ENCODE data around the gene PHTF2. TPM values are rescaled to one million over a fixed set of nuclear protein-coding genes. Genes with fewer than 3 reads are reported as not detected.
"Not testable (repeated sequence)": the region's sequence is repeated elsewhere in the genome, so short reads cannot be mapped to it uniquely, and the experiment has no call there.

Gene PHTF2
- total RNA-seq (2014; rRNA removed; shearing (Covaris generic); ENCODE audit: low replicate concordance) = 5.0 and 5.7 TPM in 2 replicates

DNA sequence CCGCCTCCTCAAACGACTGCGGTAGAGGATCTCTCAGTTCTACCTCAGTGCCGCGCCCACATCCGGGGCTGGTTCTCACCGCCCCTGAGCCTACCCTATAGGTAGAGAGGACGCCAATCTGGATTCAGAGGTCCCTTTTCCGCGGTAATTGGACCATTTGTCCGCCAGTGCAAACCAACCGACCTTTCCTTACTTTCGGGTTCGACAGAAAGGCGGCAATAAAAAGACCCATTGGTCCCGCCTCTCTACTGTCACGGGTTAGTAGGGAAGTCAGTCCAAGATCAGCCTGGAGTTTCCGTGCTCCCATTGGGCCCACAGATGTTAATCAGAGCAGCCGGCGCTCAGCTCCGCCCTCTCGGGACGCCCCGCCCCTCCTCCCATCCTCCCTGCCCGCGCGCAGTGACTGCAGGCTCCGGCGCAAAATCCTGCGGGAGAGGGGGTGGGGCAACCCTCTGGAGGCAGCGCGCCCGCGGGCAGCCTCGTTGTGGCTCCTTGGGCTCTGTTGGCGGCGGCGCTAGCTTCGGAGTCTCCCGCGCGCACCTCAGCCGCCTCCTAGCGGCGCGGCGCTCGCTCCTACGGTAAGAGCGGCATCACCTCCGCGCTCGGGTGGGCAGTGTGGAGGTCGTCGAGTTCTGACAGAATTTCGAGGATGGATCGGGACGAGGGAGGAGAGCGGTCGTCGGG lies at the start of gene PHTF2, which contains the start of gene TMEM60:
TSS of gene PHTF2 (plus strand) at position 380 of the 684 bp plus-strand sequence.
TSS of gene TMEM60 (minus strand) at position 41 of the 684 bp plus-strand sequence. CDS start 4,061 bp downstream, outside the sequence.
- Histone ChIP-seq H3K27me3 (no peaks in the 10 kb centered on the region), H3K36me3 (peaks cover 3% of the 10 kb centered on the region; the same call in 1 of the 2 replicates), H3K9me3 (no peaks in the 10 kb centered on the region), H3K4me3 (peak within 1 kb of the TSS; percentile 91)
- DNase-seq = peak; percentile 94

DNA sequence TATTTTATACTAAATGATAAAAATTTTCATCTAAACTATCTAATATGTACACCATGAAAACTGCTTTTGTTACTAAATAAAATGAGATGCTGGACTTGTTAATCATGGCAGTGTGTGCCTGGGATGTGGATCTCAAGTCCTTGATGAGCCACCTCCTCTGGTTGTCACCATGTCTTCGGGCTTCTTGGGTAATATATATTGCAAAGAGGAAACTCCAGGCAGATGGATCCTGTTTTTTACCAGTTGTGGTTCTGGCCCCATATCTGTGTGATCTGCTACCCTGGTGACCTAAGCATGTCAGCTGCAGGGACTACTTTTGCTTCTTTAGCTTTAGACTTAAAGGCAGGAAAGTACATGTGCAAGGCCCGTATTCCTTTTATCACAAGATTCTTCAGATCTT lies 46.6 kb upstream of the PHTF2 start:
- DNase-seq = no peak
- H3K27me3 ChIP-seq = no peaks in the 10 kb centered on the region
- H3K4me3 ChIP-seq = no peak overlapping the region
- no peaks in the 10 kb centered on the region; the same call in 1 of the 2 replicates for H3K36me3 ChIP-seq
- no peaks in the 10 kb centered on the region for H3K9me3 ChIP-seq

DNA sequence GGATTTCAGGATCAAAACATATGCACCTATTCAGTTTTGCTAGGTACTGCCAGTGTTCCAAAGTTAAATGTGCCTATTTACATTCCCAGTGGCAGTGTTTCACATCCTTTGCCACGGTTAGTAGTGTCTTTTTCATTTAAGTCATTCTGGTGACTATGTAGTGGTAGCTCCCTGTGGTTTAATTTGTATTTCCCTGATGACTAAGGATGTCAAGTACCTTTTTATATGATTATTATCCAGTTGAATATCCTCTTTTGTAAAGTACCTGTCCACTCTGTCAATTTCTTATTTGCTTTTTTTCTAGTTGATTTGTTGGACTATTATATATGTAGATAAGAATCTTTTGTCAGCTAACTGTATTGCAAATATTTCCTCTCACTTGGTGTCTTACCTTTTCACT lies 45.4 kb upstream of the PHTF2 start:
- H3K9me3 ChIP-seq = no peaks in the 10 kb centered on the region
- no peak overlapping the region for H3K4me3 ChIP-seq
- no peaks in the 10 kb centered on the region; the same call in 1 of the 2 replicates for H3K36me3 ChIP-seq
- no peaks in the 10 kb centered on the region for H3K27me3 ChIP-seq
- DNase-seq = no peak

DNA sequence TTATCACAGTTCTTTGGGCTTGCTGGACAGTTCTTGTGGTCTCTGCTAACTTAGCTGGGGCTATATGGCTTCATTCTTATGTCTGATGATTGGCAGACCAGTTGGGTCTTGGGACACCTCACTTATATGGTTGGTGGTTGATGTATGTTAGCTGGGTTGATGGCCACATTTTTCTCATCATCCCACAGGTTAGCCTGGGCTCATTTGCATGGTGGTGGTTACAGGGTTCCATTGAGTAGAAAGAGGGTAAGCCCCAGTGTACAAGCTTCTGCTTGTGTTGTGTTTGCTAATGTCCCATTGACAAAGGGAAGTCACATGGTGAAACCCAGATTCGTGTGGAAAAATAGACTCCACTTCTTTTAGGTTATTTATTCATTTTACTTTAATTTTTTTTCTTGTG lies 41.0 kb upstream of the PHTF2 start:
- no peak overlapping the region for H3K4me3 ChIP-seq
- H3K9me3 ChIP-seq = no peaks in the 10 kb centered on the region
- no peaks in the 10 kb centered on the region for H3K36me3 ChIP-seq
- H3K27me3 ChIP-seq = no peaks in the 10 kb centered on the region
- DNase-seq = no peak

DNA sequence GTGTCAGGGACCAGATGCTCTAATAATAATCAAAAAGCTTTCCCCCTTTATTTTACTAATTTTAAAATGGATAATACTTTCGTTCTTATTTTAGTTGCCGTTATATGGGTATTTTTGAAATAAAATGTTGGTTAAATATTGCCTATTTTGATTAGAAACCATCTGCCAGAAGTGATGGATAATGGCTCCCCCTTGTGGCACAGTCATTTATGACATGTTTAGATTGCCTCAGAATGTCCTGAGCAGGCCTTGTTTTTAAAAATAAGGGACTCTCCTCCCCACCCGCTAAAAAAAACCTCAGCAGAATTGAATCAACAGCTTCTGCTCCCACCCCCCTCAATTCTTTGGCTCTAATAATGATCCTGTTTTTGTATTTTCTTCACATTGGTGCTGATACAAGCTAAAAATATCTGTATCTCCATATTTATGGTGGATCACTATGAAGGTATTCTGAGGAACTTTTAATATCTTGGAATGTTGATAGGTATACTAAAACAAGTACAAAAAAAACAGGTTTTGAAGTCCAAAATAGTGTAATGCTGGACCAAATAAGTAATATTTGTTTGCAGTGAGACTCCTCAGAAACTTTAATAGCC lies 39.2 kb upstream of the PHTF2 start:
- H3K27me3 ChIP-seq = no peaks in the 10 kb centered on the region
- no peak overlapping the region for H3K4me3 ChIP-seq
- H3K36me3 ChIP-seq = no peaks in the 10 kb centered on the region
- DNase-seq = peak; percentile 16
- no peaks in the 10 kb centered on the region for H3K9me3 ChIP-seq

DNA sequence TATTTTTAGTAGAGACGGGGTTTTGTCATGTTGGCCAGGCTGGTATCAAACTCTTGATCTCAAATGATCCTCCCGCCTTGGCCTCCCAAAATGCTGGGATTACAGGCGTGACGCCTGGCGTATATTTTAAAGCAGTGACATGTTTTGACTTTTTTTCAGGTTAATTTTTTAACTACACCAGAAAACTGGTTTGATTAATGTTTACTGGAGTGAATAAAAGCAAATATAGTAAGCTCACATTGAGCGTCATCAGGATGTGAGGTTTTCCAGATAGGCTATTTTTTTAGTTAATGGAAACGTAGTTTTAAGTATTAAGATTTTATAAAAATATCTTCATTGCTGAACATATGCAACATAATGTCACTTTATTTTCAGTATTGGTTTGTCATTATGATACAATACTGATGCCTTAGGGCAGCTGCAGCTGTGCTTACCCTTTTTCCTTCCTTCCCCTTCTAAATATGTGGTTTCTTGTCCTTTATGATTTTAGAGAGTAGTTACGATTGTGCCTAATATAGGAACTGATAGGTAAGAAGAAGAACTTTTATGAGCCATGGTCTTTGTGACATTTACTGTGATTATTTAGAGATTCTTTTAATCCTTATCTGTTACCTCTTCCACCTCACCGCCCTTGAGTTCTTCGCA lies 37.6 kb upstream of the PHTF2 start:
- no peaks in the 10 kb centered on the region for H3K36me3 ChIP-seq

DNA sequence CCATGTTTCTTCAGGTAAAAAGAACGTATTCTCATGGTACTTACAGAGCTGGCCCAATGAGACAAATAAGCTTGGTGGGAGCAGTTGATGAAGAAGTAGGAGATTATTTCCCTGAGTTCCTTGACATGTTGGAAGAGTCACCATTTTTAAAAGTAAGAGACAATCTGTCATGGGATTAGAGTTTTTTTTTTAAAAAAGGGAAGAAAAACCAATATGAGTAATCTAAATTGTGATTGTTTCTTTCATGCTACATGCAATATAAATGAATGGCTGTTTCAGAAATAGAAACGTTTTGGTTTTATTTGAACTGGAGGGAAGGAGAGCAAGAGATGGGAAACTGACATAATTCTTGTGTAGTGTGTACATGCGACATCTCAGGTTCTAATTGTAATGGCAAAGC lies 33.1 kb upstream of the PHTF2 start:
- no peak overlapping the region for H3K4me3 ChIP-seq
- H3K36me3 ChIP-seq = no peaks in the 10 kb centered on the region; the same call in 1 of the 2 replicates
- H3K27me3 ChIP-seq = no peaks in the 10 kb centered on the region
- DNase-seq = no peak
- no peaks in the 10 kb centered on the region for H3K9me3 ChIP-seq

More for the DNA sequence above, 37.6 kb upstream of the PHTF2 start:
- Histone ChIP-seq H3K9me3 (no peaks in the 10 kb centered on the region), H3K4me3 (no peak overlapping the region), H3K27me3 (no peaks in the 10 kb centered on the region)
- DNase-seq = no peak

DNA sequence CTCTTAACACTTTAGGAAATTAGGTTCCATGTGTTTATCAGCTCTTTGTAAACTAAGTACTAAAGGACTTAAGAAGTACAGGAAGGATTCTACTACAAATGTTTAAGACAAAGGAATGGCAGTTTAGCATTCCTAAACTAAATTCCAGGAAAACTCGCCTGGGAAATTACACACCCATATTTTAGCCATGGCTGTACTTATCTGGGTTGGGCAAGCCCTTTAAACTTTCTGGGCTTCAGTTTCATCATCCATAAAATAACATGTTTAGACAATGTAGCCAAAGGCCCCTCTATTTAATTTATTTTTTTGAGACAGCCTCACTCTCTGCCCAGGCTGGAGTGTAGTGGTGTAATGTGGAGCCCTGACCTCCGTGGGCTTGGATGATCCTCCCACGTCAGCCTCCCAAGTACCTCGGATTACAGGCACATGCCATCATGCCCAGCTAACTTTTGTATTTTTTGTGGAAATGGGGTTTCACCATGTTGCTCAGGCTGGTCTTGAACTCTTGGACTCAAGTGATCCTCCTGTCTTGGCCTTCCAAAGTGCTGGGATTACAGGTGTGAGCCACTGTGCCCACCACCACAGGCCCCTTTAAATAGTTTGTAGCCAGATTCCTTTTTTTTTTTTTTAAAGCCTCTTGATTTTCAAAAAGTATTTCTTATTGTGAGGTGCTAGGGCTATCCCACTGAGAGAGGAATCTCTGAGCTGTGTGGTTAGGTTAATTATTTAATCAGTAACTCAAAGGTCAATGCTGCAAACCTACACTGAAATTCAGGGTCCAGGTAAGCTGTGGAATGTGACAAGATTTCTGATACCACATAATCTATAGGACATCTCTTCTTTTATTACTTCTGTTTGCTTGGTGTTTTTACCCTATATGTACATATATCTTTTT lies 32.4 kb upstream of the PHTF2 start:
- DNase-seq = no peak
- no peaks in the 10 kb centered on the region for H3K27me3 ChIP-seq
- H3K4me3 ChIP-seq = no peak overlapping the region
- H3K36me3 ChIP-seq = no peaks in the 10 kb centered on the region; the same call in 1 of the 2 replicates
- no peaks in the 10 kb centered on the region for H3K9me3 ChIP-seq

DNA sequence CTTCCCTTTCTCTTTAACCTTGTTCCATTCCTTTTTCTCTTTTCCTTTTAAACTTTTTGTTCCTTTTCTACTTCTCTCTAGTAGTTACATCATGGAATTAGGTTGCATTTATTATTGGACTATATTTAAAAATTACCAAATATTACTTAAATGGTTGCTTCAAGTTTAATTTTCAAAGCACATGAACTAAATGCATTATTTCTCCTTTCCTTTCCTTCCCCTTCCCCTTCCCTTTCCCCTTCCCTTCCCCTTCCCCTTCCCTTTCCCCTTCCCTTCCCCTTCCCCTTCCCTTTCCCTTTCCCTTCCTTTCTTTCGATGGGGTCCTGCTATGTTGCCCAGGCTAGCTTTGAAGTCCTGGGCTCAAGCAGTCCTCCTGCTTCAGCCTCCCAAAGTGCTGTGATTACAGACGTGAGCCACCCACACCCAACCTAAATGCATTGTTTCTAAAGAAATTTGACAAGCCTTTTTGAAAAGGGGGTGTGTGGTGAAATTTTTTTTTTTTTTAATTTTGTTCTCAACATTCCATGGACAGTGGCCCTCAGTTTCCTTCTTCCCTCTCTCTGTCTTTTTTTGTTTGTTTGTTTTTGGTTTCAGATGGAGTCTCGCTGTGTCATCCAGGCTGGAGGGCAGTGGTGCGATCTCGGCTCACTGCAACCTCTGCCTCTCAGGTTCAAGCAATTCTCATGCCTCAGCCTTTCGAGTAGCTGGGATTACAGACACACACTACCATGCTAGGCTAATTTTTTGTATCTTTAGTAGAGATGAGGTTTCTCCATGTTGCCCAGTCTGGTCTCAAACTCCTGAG lies 31.6 kb upstream of the PHTF2 start:
- no peak for DNase-seq
- Histone ChIP-seq H3K9me3 (no peaks in the 10 kb centered on the region), H3K27me3 (no peaks in the 10 kb centered on the region), H3K36me3 (no peaks in the 10 kb centered on the region; the same call in 1 of the 2 replicates), H3K4me3 (no peak overlapping the region)

DNA sequence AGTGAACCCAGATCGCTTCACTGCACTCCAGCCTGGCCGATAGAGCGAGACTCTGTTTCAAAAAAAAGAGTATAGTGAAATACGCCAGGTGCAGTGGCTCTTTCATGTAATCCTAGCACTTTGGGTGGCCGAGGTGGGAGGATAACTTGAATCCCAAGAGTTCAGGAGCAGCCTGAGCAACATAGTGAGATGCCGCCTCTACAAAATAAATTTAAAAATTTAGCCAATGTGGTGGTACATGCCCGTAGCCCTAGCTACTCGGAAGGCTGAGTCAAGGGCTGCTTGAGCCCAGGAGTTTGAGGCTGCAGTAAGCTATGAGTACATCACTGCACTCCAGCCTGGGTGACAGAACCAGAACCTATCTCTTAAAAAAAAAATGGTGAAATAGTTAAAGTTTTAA lies 28.3 kb upstream of the PHTF2 start:
- H3K4me3 ChIP-seq = no peak overlapping the region
- no peak for DNase-seq
- no peaks in the 10 kb centered on the region for H3K27me3 ChIP-seq
- no peaks in the 10 kb centered on the region for H3K9me3 ChIP-seq
- H3K36me3 ChIP-seq = peaks cover 12% of the 10 kb centered on the region

DNA sequence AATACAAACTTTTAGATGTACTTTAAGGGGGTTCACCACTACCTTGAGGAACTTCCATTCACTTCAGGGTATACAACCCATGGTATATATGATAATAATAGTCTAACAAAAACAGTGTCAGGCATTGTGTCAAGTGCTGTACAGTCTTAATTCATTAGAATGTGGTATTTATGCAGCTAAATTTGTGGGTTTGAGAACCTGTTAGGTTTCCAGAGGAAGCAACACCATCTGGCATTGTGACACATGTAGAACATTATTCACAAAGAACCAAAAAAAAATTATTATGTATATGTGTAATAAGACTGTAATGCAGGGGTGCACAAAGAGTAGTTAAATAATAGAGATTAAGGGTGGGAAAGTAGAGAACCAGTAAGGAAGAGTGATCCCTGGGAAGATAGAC lies 26.7 kb upstream of the PHTF2 start:
- no peak overlapping the region for H3K4me3 ChIP-seq
- peaks cover 23% of the 10 kb centered on the region for H3K36me3 ChIP-seq
- no peaks in the 10 kb centered on the region for H3K27me3 ChIP-seq
- no peak for DNase-seq
- H3K9me3 ChIP-seq = peaks cover 4% of the 10 kb centered on the region

DNA sequence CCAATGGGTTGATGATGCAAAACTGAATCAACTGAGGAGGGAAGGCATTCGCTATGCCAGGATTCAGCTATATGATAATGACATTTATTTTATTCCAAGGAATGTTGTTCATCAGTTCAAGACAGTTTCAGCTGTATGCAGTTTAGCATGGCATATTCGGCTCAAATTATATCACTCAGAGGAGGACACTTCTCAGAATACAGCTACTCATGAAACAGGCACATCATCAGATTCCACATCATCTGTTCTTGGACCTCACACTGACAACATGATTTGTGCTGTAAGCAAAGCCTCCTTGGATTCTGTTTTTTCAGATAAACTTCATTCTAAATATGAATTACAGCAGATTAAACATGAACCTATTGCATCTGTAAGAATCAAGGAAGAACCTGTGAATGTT lies 20.0 kb upstream of the PHTF2 start:
- Histone ChIP-seq H3K9me3 (peaks cover 4% of the 10 kb centered on the region), H3K4me3 (no peak overlapping the region), H3K36me3 (peaks cover 33% of the 10 kb centered on the region), H3K27me3 (no peaks in the 10 kb centered on the region)
- no peak for DNase-seq

DNA sequence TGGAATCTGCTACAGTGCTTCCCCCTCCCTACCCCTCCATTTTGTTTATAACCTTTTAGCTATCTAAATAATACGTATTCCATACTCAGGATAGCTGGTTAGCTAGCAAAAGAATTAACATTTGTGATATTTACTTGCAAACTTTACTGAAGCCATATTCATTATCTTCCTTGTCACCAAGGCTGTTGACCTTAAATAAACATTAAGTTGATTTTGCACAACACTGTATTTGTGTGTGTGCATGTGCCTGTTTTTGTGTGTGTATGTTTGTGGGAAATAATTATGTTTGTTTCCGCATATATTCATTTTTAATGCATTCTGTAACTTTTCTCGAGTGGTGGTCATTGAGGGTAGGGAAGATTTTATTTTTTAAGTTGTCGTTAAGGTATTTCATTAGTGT lies 16.2 kb upstream of the PHTF2 start:
- no peaks in the 10 kb centered on the region for H3K27me3 ChIP-seq
- H3K4me3 ChIP-seq = no peak overlapping the region
- H3K36me3 ChIP-seq = peaks cover 22% of the 10 kb centered on the region
- H3K9me3 ChIP-seq = no peaks in the 10 kb centered on the region; the same call in 1 of the 2 replicates
- DNase-seq = no peak

DNA sequence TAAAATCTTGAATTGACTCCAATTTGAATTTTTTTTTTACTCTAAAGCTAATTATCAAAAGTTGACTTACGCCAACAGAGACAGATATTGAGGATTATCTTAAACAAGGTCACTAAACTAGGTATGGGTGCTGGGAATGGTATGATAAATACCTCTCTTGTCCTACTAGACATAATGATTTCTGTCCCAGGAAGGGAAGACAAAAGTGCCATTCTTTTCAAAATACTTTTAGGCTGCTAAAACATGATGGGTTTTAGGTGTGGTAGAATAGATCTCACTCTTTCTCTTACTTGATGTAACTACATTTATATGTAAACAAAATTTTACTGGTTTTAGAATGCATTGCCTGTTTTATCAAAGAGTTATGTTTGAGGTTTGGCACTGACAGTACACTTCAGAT lies 15.5 kb upstream of the PHTF2 start:
- DNase-seq = no peak
- no peak overlapping the region for H3K4me3 ChIP-seq
- H3K9me3 ChIP-seq = no peaks in the 10 kb centered on the region; the same call in 1 of the 2 replicates
- H3K36me3 ChIP-seq = peaks cover 20% of the 10 kb centered on the region
- H3K27me3 ChIP-seq = no peaks in the 10 kb centered on the region

DNA sequence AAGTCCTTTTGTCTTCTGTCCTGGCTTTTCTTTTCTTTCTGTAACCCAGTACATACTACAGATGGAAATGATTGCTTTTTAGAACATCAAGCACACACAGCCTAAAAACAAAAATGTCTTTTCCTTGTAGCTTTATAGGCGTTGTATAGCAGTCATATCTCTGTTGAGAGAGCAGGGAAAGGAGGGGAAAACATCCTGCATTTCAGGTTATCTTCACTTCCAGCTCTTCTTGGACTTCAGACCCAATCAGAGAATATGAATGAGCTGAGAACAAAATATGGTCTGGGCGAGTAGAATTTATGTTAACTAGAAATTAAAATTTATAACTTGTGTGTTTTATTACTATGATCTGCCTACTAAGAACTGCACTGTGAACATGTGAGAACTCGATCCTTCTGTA lies 15.0 kb upstream of the PHTF2 start:
- no peaks in the 10 kb centered on the region for H3K27me3 ChIP-seq

DNA sequence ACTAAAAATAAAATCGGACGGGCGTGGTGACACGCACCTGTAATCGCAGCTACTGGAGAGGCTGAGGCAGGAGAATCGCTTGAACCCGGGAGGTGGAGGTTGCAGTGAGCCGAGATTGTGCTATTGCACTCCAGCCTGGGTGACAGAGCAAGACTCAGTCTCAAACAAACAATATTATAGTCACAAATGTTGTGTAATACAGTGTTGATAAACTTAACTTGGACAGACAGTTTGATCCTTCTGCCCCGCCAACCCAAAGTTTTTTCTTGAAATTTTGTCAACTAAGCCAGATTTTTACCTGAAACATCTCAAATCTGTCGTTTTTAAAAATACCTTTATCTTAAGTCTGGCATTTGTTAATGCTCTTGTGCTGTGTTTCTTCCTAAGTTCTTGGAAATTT lies 14.1 kb upstream of the PHTF2 start:
- not testable (repeated sequence) for H3K27me3 ChIP-seq, H3K4me3 ChIP-seq, DNase-seq

More for the DNA sequence above, 15.0 kb upstream of the PHTF2 start:
- Histone ChIP-seq H3K4me3 (no peak overlapping the region), H3K36me3 (peaks cover 18% of the 10 kb centered on the region), H3K9me3 (no peaks in the 10 kb centered on the region; the same call in 1 of the 2 replicates)
- no peak for DNase-seq

More for the DNA sequence above, 14.1 kb upstream of the PHTF2 start:
- peaks cover 13% of the 10 kb centered on the region for H3K36me3 ChIP-seq
- H3K9me3 ChIP-seq = not testable (repeated sequence)
